Stimulated activated CD8-positive, alpha-beta memory T cell treated with anti-CD3 and anti-CD28 coated beads, Interleukin-7, amount 100 ng/mL, for 1 hour (primary cell): Measurements from ENCODE around the gene ITGB2.
"Not testable (repeated sequence)": the region's sequence is repeated elsewhere in the genome, so short reads cannot be mapped to it uniquely, and the experiment has no call there.

Experiments used
- DNase-seq, 2 donors: peaks; one replicate each; pipeline ENCODE4 v3.0.0-alpha.2; 2020; ENCODE audit warnings: low read depth in 2 of 2

ITGB2 gene

DNA sequence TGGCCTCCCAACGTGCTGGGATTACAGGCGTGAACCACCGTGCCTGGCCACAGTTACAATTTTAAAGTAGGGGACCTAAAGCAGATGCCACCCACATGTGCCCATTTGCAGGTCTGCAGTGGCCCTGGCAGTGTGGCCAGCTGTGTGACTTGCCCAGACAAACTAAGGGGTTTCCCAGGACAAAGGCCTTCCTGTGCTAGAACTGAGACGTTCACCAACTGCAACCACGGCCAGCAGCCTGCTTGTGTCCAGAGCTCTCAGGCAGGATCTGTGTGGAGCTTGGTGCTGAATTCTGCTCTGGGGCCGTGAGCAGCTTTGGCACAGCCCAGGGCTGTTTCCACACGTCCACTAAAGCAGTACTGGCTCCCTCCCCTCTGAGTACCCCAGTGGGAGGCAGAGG lies 36.6 kb downstream of the ITGB2 start:
- DNase-seq = no peak

DNA sequence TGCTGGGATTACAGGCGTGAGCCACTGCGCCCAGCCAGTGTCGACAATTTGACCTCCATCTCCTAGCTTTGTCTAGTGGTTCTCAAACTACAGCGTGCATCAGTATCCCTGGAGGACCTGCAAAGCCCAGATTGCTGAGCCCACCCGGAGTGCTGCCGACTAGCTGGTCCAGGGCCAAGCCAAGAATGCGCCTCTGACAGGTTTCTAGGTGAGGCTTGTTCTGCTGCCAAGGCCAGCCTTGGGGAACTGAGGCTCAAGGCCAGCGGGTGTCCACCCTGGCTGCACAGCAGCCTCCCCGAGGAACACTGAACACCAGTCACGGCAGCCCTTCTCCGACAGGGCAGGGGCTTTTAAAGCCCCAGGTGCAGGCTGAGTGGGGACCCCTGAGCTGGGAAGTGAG lies 37.4 kb downstream of the ITGB2 start:
- no peak for DNase-seq

DNA sequence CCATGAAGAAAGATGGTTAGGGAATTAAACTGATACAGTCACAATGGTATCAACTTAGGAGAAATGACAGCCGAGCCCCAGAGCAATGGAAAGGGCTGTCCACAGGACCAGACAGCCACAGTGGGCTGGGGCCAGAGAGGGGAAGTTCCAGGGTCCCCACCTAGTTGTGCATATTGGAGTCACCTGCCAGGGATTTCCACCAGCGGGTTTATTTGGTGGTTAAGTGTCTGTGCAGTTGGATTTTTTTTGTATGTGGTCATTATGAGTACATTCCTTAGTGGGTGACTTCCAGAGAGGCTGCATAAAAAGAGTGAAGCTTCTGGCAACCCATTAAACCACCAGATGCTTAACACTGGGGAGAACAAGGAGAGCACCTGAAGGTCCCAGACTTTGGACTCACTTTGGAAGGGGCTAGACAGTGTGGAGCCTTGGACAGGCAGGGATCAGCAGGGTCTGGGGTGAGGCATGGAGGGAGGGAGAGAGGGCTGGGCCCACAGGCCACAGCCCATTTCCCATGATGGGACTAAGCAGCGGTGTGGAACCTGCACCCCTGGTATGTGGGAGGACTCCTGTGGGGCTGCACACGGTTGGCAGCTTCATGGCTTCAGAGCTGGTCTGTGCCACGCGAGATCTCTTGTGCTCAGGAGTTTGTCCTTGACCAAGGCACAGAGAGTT lies 39.4 kb downstream of the ITGB2 start:
- no peak for DNase-seq

DNA sequence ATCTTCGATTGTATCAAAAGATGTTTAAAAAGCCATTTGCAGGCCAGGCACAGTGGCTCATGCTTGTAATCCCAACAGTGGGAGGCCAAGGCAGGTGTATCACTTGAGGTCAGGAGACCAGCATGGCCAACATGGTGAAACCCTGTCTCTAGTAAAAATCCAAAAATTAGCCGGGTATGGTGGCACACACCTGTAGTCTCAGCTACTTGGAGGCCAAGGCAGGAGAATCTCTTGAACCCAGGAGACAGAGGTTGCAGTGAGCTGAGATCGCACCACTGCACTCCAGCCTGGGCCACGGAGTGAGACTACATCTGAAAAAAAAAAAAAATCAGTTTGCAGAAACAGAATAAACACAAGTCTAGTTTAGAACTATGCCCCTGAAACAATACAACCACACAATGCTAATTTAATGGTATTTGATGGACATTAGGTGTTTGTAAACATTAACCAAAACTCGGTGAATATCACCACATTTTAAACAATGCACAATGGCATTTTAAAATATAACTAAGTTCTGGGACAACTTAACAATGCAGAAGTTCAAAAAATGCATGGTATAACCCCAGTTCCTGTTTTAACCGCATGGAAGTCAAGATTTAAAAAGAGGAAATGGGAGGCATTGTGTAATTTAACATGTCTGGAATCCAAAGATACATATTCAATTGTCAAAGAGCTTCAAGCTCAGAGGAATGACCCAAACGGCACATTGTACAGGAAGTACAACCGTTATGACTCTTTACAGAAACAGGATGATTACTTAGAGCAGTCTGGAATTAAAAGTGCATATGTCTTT lies 40.1 kb downstream of the ITGB2 start:
- no peak for DNase-seq

DNA sequence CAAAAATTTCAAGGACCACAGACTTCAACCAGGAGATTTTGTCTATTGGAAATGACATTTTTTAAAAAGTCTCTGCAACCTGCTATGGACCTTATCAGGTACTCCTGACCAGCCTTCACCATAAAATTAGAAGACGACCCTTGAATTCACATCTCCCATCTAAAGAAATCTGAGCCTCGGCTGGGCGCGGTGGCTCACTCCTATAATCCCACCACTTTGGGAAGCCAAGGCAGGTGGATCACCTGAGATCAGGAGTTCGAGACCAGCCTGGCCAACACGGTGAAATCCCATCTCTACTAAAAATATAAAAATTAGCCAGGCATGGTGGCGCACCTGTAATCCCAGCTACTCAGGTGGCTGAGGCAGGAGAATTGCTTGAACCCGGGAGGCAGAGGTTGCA lies 41.5 kb downstream of the ITGB2 start:
- not testable (repeated sequence) for DNase-seq

DNA sequence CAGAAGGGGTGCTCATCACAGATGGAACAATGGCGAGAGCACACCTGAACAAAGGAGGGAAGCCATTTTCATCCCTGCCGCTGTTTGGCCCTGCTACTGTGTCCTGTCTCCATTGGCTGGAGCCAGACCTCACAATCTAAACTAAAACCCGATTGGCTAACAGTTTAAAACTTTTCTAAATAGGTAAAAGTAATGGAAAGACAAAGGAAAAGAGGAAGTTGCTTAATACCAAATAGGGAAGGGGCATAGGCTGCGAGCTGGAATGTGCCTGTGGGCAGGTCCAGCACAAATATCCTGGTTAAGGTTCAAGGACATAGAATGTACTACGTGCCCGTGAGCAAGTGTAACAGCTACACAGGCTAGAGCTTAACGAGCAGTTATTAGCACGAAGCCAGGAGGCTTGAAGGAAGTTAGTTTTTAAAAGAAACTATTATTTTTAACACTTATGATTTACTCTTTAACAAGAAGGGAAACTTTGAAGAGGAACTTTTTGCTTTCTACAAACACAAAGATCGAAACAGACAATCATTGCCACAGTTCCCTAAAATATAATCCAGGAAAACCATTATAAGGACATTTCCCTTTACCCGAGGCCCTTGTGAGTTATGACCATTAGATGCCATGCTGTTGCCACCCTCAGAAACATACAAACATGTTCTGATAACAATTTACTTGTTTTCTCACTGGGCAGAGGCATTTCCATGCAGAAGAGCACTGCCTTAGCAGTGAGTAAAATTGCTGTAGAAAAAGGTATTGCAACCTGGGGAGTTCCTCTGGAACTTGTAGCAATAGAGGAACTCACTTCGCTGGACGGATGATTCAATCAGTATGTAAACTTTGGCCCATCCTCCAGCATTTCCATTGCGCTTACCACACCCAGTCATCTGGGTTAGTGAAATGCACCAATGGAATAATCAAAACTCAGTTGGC lies 42.4 kb downstream of the ITGB2 start:
- no peak for DNase-seq

DNA sequence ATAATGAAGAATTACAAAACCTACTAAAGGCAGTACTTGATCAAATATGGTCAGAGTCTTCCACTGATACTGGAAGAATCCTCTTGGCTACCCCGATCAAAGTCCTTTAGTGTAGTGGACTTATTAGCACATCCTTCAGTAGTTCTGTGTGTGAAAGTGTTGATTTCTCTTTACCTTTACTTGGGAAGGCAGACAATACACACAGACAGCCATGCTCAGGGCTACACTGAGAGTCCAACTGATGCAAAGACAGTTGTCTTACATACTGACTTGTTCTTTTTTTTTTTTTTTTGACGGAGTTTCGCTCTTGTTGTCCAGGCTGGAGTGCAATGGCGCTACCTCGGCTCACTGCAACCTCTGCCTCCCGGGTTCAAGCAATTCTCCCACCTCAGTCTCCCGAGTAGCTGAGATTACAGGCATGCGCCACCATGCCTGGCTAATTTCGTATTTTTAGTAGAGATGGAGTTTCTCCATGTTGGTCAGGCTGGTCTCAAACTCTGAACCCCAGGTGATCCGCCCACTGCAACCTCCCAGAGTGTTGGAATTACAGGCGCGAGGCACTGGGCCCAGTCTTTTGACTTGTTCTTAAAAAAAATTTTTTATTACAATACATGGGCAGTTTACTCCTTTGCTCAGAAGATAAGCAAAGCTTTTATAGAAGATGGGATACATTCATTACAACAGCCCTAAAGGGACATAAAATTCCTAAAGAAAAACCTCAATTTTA lies 43.7 kb downstream of the ITGB2 start:
- no peak for DNase-seq

DNA sequence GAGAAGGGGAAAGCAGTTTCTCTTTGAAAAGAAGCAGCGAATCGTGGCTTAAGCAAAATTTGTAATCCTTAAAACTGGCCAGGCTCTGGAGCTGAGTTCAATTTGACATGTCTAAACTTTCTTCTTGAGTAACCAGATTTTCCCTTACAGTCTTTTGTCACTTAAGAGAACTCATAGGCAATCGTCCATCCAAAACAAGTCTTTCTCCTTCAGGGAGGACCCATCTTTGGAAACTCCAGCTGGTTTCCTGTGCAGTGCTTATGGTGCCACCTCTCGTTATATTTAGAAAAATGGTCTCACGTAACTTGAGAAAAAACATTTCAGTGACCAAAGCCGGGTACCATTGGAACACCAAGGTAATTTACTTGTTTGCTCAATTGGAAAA lies 45.4 kb downstream of the ITGB2 start:
- no peak for DNase-seq

DNA sequence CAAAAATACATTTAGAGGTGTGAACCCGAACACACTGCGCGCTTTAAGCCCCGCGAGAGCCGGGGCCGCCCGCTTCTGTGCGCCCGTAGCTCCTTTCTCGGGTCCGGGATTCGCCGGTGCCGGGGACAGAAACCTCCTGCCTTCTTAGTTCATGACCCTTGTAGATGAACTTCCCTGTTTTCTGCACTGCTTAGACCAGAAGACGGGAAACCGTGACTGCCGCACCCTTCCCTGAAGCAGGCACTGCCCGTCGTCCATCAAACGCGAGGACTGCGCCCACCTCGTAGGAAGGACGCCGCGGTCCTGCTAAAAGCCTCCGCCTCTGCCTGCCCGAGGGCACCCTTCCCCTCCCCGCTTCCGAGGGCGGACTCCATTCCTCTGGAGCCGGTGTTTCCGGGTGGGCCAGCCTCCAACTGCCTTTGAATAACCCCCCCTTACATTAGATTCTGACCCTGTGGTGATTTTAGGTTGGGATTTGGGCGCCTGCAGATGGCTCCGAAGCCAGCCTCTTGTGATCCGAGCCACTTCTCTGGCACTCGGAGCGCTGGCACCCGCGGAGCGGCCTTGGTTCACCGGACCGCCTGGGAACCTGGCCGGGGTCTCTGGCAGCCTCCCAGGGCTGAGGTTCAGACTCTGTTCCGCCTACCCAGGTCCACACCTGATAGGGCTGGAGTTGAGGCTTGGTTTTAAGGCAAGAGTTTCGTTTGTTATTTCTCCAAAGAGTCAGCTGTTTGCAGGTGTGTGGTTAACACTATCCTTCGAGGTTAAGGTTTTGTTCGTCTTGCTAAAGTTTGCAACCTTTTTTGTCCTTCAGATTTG lies 46.0 kb downstream of the ITGB2 start:
- peak in 1 of 2 donors; percentile 14 for DNase-seq

DNA sequence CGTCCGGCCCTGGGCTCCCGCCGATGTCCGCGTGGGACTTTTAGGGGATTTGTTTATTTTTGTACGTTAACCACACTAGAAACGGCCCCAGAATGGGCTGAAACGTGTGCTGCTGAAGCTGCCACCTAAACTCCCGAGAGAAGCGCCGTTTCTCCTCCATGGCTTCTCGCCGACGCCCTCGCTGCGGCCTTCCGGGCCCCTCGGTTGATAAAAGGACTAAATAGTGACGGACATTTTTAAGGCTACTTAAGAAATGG lies 46.5 kb downstream of the ITGB2 start:
- no peak for DNase-seq

DNA sequence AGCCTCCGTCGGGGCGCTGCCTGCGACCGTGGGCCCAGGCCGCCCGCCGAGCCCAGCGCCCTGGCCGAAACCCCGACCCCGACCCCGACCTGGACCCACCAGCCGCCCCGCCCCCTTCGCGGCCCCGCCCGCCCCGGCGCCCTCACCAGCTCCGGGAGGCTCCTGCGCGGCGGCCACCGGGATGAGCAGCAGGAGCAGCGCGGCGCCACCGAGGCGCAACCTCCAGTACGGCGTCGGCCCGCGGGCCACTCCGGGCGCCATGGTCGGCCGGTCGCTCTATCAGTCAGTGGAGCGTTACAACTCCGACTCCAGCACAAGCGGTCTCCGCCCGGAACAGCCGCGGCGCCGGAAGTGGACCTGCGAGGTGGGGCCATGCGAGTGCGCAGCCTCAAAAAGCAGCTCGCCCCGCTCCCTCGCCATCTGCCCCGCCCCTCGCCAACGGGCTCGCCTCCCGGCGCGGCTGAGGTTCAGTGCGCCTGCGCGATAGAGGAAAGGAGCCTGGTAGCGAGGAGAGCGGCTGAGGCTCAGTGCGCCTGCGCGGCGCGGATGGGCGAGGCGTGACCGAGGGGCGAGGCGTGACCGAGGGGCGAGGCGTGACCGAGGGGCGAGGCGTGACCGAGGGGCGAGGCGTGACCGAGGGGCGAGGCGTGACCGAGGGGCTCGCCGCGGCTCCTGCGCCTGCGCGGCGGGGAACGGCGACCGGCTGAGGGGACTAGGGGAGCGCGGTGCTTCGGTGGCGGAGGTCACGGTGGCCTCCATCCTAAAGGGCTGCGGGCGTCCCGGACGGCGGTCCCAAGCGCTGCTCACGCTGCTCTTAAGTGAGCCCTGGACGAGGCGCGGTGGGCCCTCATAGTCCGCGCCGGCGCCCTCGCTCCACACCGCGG lies 47.1 kb downstream of the ITGB2 start, which contains the start of gene PTTG1IP:
TSS of gene PTTG1IP (minus strand) at position 335 of the 884 bp plus-strand sequence. CDS start at position 261, 74 bp downstream.
- peak; percentile 98 to 99 for DNase-seq

DNA sequence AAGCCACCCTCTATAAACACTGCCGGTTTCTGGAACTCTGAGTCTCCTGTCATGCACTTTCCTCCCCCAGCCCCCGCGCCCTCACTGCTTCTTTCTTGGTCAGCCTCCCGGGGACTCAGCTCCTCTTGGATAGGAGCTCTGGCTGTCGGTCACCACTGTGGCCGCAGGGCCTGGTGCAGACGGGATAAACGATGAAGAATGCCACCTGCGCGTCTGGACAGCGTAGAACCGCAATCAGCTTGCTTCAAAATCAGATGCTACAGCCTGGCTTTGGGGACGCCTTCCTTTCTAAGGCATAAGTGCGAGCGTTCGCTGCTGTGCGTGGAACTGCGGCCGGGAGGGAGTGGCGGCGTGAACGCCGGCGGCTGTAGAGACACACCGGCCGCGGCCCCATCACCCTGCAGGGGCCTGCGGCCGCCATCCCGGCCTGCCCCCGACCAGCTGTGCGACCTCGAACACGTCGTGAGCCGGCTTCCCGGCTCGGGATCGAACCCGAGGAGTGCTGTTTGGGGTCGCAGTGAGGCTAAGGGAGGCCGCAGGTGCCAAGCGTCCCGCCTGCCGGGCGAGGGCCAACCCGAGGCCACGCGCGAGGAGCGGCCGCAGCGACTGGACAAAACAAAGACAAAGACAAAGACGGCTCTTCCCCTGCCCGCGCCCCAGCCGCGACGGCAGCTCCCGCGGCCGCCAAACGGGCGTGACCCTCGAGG lies 47.9 kb downstream of the ITGB2 start:
- DNase-seq = no peak

DNA sequence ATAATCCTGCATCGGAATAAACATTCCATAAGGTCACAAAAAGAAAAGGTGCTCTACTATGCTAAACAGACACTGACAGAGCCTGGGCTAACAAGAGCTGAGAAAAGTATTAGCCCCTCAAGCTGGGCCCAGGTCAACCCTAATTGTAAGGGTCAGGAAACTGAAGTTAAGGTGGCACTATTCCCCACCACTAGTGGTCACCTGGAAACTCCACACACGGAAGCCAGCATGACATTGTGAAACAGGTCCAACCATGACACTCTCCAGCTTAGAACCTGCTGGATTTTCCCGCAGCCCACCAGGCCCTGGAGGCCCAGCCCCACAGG lies 48.4 kb downstream of the ITGB2 start:
- no peak for DNase-seq

DNA sequence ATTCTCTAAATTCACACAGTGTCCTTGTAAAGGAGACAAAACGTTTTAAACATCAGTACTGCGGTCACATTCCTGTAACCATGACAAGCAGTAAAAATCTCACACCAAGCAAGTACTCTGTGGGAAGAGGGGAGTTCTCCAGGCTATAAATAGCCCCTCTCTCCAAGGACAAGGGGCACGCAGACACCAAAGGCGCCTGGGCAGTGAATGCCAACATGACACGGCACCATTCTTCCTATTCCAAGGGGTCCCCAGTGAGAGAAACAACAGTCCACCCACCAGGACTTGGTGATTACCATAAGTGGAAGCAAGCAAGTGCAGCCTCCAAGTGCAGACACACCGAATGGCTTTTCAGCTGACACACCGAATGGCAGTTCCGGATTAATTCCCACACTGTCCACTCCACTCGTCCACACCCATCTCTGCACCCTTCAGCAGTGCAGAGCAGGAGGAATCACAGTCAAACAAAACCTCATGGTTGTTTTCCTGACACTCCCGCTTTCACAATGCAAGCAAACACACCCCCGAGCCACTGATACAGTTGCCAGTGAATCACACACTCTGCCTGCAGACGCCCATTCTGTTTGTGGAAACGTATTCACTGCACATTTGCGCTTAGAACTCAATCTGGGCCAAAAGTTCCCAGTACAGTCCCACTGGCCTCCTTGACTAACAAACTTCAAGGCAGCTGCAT lies 49.0 kb downstream of the ITGB2 start:
- DNase-seq = no peak

DNA sequence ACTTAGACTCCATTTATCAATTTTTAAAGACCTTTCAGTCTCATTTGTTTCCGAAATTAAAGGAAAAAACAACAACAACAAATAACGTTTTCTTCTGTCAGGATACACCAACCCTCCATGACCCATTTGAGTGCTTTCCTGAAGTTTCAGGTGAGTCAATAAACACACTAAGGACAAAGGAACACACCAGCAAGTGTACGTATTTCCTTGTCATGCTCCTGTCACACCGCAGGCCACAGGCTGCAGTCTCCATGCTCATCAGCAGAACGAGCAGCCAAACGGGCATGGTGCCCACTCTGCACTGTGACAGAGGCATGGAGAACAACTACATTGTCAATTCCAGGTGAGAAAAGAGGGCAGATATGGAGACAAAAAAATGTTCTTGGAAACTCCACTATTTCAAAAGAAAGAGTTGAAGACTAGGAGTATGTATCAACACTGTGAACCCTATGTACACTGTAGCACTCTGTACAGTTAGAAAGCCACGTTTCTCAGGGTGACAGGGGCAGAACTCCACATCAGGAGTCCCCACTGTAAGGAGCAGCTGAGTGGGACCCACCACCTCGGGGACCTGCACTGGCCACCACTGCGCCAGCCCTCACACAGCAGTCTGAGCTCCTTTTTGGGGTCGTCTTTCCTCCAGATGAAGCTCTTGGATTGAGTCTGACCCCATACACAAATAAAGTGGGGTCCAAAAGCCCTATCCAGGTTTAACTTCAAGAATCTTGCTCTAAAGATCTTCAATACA lies 49.8 kb downstream of the ITGB2 start:
- DNase-seq = no peak

DNA sequence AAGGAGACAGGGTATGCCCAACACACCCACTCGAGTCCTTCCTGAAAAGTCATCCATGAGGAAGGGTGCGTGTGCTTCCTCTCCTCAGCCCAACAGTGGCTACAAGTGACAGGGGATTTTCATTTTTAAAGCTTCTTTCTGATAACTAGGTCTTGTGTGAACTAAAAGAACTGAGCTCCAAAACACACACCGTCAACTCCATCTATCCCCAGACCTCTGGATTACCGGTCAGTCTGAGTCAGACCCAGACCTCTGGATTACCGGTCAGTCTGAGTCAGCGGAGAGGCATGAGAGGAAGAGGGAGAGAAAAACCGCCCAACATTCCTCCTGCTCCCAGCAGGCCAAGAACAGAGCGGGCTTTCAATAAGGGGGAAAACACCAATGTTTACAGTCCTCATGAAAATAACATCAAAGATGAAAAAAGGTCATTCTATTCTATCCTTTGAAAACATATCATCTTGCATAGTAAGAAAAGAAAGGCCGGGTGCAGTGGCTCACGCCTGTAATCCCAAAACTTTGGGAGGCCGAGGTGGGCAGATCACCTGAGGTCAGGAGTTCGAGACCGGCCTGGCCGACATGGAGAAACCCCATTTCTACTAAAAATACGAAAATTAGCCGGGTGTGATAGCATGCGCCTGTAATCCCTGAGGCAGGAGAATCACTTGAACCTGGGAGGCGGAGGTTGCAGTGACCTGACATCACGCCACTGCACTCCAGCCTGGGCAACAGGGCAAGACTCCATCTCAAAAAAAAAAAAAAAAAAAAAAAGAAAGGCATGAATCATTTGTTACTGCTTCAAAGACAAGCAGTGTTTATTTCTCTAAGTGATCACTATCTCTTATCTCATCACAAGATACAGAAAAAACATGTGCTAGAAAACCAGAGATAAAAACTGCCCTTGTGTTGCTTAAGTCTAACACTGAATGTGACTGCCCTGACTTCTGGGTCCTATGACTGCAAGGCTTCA lies 50.6 kb downstream of the ITGB2 start:
- no peak for DNase-seq

DNA sequence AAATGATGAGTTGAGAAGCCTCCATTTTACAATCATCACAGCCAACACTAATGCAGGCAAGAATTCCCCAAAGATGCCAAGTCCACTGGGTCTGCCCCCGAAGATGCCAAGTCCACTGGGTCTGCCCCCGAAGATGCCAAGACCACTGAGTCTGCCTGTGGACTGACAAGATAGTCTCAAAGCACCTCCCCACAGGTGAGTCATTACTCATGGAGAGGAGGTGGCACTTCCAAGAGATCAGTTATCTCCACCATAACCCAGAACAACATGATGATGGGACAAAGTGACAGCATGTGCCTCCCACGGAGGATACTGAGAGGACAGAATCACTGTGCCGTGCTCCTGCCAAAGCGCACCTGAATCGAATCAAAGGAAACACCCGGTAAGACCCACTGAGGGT lies 52.0 kb downstream of the ITGB2 start:
- no peak for DNase-seq
